Thyroid gland (tissue), 4 donors: ENCODE data around the gene MAGEC2. TPM values are rescaled to one million over a fixed set of nuclear protein-coding genes. Genes with fewer than 3 reads are reported as not detected.

Experiments
- DNase-seq, 2 donors: peaks; one replicate each; pipeline ENCODE4 v3.0.0-alpha.2; 2019
- H3K27ac ChIP-seq, 3 donors: fragments of 200-600 bp; sonication (generic); 1 replicate in 2 of 3; 2 replicates in 1 of 3; pipeline ENCODE4 v1.5.1; 2016 to 2019; ENCODE audit warnings: mild to moderate bottlenecking in 1 of 3, moderate library complexity in 1 of 3
- H3K27me3 ChIP-seq: fragments of 200-600 bp; sonication (generic); one replicate; pipeline ENCODE4 v1.5.1; 2019
- H3K36me3 ChIP-seq, 2 donors: fragments of 200-600 bp; sonication (generic); one replicate each; pipeline ENCODE4 v1.5.1; 2016 to 2019
- H3K4me1 ChIP-seq, 2 donors: fragments of 200-600 bp; sonication (generic); one replicate each; pipeline ENCODE4 v1.5.1; 2017 to 2019
- H3K4me3 ChIP-seq, 3 donors: fragments of 200-600 bp; sonication (generic); replicated peaks in 1 of 3; 1 replicate in 2 of 3; 2 replicates in 1 of 3; pipeline ENCODE4 v1.5.1; 2016; ENCODE audit warnings: mild to moderate bottlenecking in 1 of 3
- H3K9me3 ChIP-seq: fragments of 200-600 bp; sonication (generic); one replicate; pipeline ENCODE4 v1.5.1; 2017
- POLR2A ChIP-seq, 2 donors: fragments of 450-650 bp; IDR thresholded peaks; one replicate each; pipeline ENCODE4 v1.6.1; 2017; ENCODE audit warnings: antibody characterized with exemption in 2 of 2, mild to moderate bottlenecking in 2 of 2, moderate library complexity in 1 of 2
- WGBS, 2 donors: methylation state at CpG; one replicate each; pipeline ENCODE4 v1.1.5; 2017; 5-methylcytosine and 5-hydroxymethylcytosine counted together
- intact Hi-C: fragments of 100-400 bp; cut with DNase I; formaldehyde crosslinking; loops from one replicate; pipeline ENCODE4 v1.15.1; 2023
- total RNA-seq, 4 donors: library from RNA; depleted of rRNA; stranded (reverse); fragments of >200 nt; gene quantifications; one replicate each; pipeline ENCODE4 v1.2.3, GENCODE V29; 2016
- TF ChIP-seq, protein P1 (sequence below), 6 experiments: fragments of 200-600 bp in 3 of 6; fragments of 450-650 bp in 3 of 6; sonication (generic) in 3 of 6; IDR thresholded peaks; one replicate each; pipeline ENCODE4 v1.5.1; 2016 to 2019; ENCODE audit warnings: antibody characterized with exemption in 6 of 6, mild to moderate bottlenecking in 2 of 6, inconsistent platforms in 1 of 6, moderate library complexity in 1 of 6

Gene MAGEC2, protein sequence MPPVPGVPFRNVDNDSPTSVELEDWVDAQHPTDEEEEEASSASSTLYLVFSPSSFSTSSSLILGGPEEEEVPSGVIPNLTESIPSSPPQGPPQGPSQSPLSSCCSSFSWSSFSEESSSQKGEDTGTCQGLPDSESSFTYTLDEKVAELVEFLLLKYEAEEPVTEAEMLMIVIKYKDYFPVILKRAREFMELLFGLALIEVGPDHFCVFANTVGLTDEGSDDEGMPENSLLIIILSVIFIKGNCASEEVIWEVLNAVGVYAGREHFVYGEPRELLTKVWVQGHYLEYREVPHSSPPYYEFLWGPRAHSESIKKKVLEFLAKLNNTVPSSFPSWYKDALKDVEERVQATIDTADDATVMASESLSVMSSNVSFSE
- total RNA-seq: not detected

DNA sequence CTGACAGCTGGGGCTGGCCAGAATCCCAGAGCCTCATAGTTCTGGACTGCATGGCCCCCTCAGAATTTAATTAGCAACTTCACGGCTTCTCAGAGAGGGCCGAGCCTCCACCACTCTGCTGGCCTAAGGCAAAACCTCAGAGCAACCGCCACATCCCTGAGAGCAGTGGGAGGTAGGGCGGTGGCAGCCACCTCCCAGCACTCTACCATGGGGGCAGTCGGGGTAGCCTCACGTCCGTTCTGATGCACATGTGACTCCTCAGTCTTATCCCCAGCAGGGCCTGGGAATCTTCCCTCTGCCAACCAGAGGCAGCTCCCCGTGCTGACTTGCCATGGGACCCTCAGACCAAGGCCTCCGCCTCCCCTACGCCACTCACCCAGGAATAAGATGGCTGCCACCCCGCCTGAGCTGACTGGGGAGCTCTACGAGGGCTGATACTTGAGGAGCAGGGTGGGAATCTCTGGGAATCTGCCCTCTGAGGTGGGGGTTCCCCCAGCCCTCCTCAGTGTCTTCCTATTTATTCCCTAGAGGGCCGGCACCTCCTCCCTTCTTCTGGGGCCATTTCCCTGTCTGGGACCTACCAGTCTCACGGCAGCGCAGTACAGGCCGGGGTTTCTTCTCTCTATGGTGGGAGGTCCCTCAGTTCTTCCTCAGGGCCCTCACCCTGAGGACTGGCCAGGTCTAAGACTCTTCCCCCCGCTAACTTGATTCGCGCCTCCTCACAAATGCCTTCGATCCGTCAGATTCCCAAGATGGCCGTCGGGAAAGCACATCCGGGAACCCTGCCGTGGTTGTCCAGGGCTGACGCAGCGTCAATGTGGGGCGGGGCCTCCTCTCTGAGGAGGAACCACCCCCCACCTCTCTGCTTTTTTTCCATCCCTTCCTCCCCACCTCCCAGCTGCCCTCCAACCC lies at the start of gene MAGEC2:
Gene MAGEC2 (minus strand): TSS at position 769 of the 912 bp plus-strand sequence. CDS start 1,303 bp downstream, outside the sequence.
- H3K4me1 ChIP-seq: no peaks in the 10 kb centered on the region
- H3K9me3 ChIP-seq: no peaks in the 10 kb centered on the region
- no peak for DNase-seq
- H3K27me3 ChIP-seq: no peaks in the 10 kb centered on the region
- no peaks in the 10 kb centered on the region for H3K36me3 ChIP-seq
- WGBS, 2 donors: 90 to 97% methylated on average over 12 to 13 of the region's 28 CpGs
- TF ChIP-seq POLR2A (IDR thresholded peaks at IDR 0.05): no peak
- TF ChIP-seq, protein P1, sequence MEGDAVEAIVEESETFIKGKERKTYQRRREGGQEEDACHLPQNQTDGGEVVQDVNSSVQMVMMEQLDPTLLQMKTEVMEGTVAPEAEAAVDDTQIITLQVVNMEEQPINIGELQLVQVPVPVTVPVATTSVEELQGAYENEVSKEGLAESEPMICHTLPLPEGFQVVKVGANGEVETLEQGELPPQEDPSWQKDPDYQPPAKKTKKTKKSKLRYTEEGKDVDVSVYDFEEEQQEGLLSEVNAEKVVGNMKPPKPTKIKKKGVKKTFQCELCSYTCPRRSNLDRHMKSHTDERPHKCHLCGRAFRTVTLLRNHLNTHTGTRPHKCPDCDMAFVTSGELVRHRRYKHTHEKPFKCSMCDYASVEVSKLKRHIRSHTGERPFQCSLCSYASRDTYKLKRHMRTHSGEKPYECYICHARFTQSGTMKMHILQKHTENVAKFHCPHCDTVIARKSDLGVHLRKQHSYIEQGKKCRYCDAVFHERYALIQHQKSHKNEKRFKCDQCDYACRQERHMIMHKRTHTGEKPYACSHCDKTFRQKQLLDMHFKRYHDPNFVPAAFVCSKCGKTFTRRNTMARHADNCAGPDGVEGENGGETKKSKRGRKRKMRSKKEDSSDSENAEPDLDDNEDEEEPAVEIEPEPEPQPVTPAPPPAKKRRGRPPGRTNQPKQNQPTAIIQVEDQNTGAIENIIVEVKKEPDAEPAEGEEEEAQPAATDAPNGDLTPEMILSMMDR (IDR thresholded peaks at IDR 0.05): no peak
- no peak within 1 kb of the TSS for H3K4me3 ChIP-seq
- intact Hi-C loops: no loop called here
- H3K27ac ChIP-seq: no peak within 1 kb of the TSS

DNA sequence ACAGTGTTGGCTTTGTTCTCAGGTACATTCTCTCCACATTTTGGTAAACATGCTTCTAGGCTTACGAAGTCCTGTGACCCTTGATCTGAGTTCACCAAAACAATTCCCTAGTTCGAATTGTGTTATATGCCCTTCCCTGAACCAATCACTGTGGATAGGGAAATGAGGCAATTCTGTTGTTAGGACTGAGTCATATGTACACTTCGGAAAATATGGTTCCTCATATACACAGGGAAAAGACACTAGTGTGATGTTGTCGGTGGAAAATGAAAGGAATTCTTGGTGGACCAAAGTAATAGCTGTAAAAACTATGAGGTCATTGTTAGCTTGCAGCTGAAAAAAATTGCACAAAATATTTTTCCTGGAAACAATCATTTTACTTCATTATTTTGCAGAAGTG lies 46.6 kb upstream of the MAGEC2 start:
- intact Hi-C loops: no loop called here
- WGBS, 2 donors: 72 to 76% methylated on average over 4 of the region's 4 CpGs
- Histone ChIP-seq H3K9me3 (no peaks in the 10 kb centered on the region), H3K27ac (no peak overlapping the region), H3K36me3 (no peaks in the 10 kb centered on the region), H3K27me3 (no peaks in the 10 kb centered on the region), H3K4me1 (no peaks in the 10 kb centered on the region), H3K4me3 (no peak overlapping the region)
- no peak for TF ChIP-seq POLR2A (IDR thresholded peaks at IDR 0.05)
- TF ChIP-seq, protein P1 (IDR thresholded peaks at IDR 0.05): no peak
- no peak for DNase-seq

DNA sequence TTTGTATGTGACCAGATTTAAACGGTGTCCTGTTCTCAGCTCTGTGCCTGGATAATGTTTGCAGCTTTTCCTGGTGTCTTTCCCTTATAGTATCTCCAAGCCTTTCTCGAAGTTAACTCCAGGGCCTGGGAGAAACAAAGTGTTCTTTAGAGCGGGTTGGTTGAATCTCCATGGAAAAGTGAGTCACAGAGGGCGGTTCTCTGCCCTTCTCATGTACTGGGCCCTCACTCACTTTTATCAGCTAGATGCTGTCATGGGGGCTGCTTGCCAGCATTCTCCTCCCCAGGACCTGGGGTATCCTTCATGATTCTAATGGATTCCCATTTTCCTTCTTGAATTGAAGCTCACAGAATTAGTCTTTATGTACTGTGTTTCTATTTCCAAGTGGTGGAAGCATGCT lies 46.1 kb upstream of the MAGEC2 start:
- WGBS, 2 donors: 76 to 88% methylated on average over 4 of the region's 4 CpGs
- no peaks in the 10 kb centered on the region for H3K36me3 ChIP-seq
- H3K27me3 ChIP-seq: no peaks in the 10 kb centered on the region
- no peaks in the 10 kb centered on the region for H3K9me3 ChIP-seq
- no peaks in the 10 kb centered on the region for H3K4me1 ChIP-seq
- no peak overlapping the region for H3K27ac ChIP-seq
- no peak overlapping the region for H3K4me3 ChIP-seq
- DNase-seq: no peak
- TF ChIP-seq, protein P1 (IDR thresholded peaks at IDR 0.05): no peak
- TF ChIP-seq POLR2A (IDR thresholded peaks at IDR 0.05): no peak
- intact Hi-C loops: no loop called here

DNA sequence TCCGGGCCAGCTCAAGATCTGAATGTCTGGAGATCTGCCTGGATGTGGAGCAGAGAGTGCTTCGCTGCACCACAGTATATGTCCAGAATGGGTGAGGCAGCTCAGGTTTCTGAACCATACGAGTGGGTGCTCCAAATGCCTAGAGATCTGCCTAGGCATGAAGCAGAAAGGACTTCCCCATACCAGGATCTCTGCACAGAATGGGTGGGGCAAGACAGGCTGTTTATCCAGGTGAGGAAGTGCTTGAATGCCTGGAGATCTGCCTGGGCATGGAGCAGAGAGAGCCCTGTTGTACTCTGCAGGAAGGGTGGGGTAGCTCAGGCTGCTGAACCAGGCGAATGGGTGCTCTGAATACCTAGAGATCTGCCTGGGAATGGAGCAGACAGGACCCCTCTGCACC lies 45.4 kb upstream of the MAGEC2 start:
- Histone ChIP-seq H3K4me1 (no peaks in the 10 kb centered on the region), H3K36me3 (no peaks in the 10 kb centered on the region), H3K27me3 (no peaks in the 10 kb centered on the region), H3K4me3 (no peak overlapping the region), H3K9me3 (no peaks in the 10 kb centered on the region), H3K27ac (no peak overlapping the region)
- intact Hi-C loops: no loop called here
- TF ChIP-seq, protein P1 (IDR thresholded peaks at IDR 0.05): no peak
- TF ChIP-seq POLR2A (IDR thresholded peaks at IDR 0.05): no peak
- no peak for DNase-seq
- 83% methylated on average over 1 of the region's 4 CpGs; no CpG with 5 or more reads in 1 of the 2 donors for WGBS, 2 donors
